ENCODE results near the gene PHACTR3.
"Not testable (repeated sequence)": the region's sequence is repeated elsewhere in the genome, so short reads cannot be mapped to it uniquely, and the experiment has no call there.

Gene PHACTR3

DNA sequence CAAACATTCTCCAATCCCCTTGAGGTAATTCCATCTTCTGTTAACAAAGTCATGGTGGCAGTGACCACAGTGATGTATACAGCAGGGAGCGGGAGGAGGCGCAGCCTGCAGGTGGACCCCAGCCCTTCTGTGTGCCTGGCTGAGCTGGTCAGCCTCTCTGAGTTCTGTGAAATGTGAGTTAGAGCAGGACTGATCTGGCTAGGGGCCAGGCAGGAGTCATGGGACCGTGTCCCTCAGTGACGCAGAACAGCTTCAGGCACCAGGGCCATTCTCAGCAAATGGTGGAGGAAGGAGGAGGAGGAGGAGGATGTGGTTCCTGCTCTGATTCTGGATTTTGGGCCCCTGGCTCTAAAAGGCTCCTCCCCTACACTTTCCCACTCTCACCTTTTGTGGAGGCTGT is 6.9 kb downstream of the PHACTR3 start:
- WGBS, result 91% methylated on average over 4 of the region's 4 CpGs
- Histone ChIP-seq H3K36me3 (ENCODE audit: insufficient read depth, low read length) (no peaks in the 10 kb centered on the region), H3K9me3 (ENCODE audit: insufficient read depth, low read depth, low read length) (peaks cover 15% of the 10 kb centered on the region; the same call in 1 of the 2 replicates), H3K9ac (ENCODE audit: low read depth, low read length) (no peak overlapping the region), H3K27ac (ENCODE audit: low read depth, low read length) (no peak overlapping the region), H3K4me3 (ENCODE audit: low read length) (no peak overlapping the region), H3K4me1 (ENCODE audit: insufficient read depth, low read length) (no peaks in the 10 kb centered on the region), H3K27me3 (ENCODE audit: insufficient read depth, low read length) (peaks cover 31% of the 10 kb centered on the region)

DNA sequence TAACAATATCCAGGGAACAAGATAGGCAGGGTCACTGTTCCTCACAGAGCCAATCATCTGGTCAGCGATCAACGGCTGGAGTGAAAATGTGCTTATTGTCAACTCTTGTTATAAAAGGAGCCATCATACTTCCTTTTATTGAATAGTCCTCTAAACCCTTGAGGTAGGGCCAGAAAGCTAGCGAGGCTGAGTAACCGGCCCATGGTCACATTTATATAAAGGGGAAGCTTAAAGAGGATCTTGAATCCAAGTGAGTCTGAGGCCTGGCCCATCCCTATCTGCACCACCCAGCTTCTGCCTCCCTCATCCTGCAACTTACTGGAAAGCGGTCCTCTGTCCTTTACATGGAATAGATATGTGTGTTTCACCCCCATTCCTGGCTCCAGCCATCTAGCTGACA is 9.5 kb downstream of the PHACTR3 start:
- H3K9me3 ChIP-seq (ENCODE audit: insufficient read depth, low read depth, low read length), result peaks cover 34% of the 10 kb centered on the region
- no peaks in the 10 kb centered on the region for H3K36me3 ChIP-seq (ENCODE audit: insufficient read depth, low read length)
- H3K4me3 ChIP-seq (ENCODE audit: low read length), result no peak overlapping the region
- 89% methylated on average over 5 of the region's 5 CpGs for WGBS
- no peaks in the 10 kb centered on the region for H3K4me1 ChIP-seq (ENCODE audit: insufficient read depth, low read length)
- no peak overlapping the region for H3K9ac ChIP-seq (ENCODE audit: low read depth, low read length)
- no peak overlapping the region for H3K27ac ChIP-seq (ENCODE audit: low read depth, low read length)
- H3K27me3 ChIP-seq (ENCODE audit: insufficient read depth, low read length), result peaks cover 6% of the 10 kb centered on the region; the same call in 1 of the 2 replicates

DNA sequence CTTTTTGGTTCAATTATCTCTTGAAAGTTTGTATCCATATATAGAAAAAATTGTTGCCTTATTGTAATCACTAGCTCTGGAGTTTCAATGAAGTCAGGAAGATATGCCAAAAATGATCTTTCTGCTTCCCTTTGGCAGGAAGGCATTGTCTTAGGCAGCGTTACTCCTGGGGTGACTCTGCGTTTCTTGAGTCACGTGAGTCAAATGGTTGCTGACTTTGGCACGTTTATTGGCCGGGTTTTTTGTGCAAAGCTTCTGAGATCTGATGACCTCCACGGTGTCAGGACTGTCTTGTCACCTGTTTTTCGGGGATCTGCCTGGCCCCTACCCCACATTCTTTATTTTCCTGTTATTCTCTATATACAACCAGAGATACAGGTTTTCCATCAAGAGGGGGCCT is 10.4 kb downstream of the PHACTR3 start:
- H3K36me3 ChIP-seq (ENCODE audit: insufficient read depth, low read length), result no peaks in the 10 kb centered on the region
- no peak overlapping the region for H3K4me3 ChIP-seq (ENCODE audit: low read length)
- no peak overlapping the region for H3K9ac ChIP-seq (ENCODE audit: low read depth, low read length)
- H3K9me3 ChIP-seq (ENCODE audit: insufficient read depth, low read depth, low read length), result peaks cover 43% of the 10 kb centered on the region
- peaks cover 3% of the 10 kb centered on the region; the same call in 1 of the 2 replicates for H3K27me3 ChIP-seq (ENCODE audit: insufficient read depth, low read length)
- H3K4me1 ChIP-seq (ENCODE audit: insufficient read depth, low read length), result no peaks in the 10 kb centered on the region
- WGBS, result 83% methylated on average over 7 of the region's 7 CpGs
- H3K27ac ChIP-seq (ENCODE audit: low read depth, low read length), result no peak overlapping the region

DNA sequence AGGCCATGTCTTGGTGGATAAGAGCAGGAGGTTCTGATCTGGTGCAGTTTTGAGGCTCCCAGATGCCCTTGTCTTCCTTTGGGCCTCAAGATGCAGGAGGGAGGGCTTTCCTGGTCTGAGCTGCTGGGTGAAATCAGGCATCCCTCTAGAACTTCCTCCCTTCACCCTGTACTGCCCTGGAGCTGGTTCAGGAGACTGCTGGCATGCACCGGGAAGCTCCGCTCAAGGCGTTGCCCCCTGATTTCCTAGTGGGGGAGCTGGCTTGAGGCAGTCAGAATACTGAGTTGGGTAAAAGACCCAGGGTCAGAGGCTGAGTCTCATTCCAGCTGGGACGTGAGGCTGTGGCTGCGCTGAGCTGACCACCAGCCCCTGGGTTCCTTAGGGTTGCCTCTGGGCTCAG is 12.0 kb downstream of the PHACTR3 start:
- Histone ChIP-seq H3K9ac (ENCODE audit: low read depth, low read length) (no peak overlapping the region), H3K36me3 (ENCODE audit: insufficient read depth, low read length) (no peaks in the 10 kb centered on the region), H3K27ac (ENCODE audit: low read depth, low read length) (no peak overlapping the region), H3K4me3 (ENCODE audit: low read length) (no peak overlapping the region), H3K4me1 (ENCODE audit: insufficient read depth, low read length) (no peaks in the 10 kb centered on the region), H3K9me3 (ENCODE audit: insufficient read depth, low read depth, low read length) (peaks cover 49% of the 10 kb centered on the region), H3K27me3 (ENCODE audit: insufficient read depth, low read length) (no peaks in the 10 kb centered on the region; the same call in 1 of the 2 replicates)
- 85% methylated on average over 5 of the region's 5 CpGs for WGBS

DNA sequence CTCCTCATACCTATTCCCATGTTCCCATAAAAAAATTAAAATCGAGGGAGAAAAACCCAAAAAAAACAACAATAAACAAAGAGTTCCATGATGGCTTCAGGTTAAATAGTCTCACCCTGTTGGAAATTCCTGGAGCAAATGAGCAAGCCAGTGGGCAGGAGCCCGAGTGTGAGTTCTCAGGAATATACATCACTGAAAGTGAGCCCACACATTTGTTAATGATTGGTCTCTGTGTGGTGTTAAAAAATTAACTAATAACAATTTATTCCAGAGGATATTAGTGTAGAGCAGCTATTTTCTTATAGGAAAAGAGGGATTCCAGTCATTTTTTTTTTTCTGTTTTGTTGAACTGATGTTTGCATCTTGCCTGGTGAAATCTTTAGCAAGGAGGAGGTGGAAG is 12.9 kb downstream of the PHACTR3 start:
- H3K36me3 ChIP-seq (ENCODE audit: insufficient read depth, low read length), result no peaks in the 10 kb centered on the region
- H3K4me1 ChIP-seq (ENCODE audit: insufficient read depth, low read length), result no peaks in the 10 kb centered on the region
- WGBS, result 80% methylated on average over 2 of the region's 2 CpGs
- no peaks in the 10 kb centered on the region; the same call in 1 of the 2 replicates for H3K27me3 ChIP-seq (ENCODE audit: insufficient read depth, low read length)
- no peak overlapping the region for H3K4me3 ChIP-seq (ENCODE audit: low read length)
- no peak overlapping the region for H3K27ac ChIP-seq (ENCODE audit: low read depth, low read length)
- no peak overlapping the region for H3K9ac ChIP-seq (ENCODE audit: low read depth, low read length)
- peaks cover 56% of the 10 kb centered on the region for H3K9me3 ChIP-seq (ENCODE audit: insufficient read depth, low read depth, low read length)

DNA sequence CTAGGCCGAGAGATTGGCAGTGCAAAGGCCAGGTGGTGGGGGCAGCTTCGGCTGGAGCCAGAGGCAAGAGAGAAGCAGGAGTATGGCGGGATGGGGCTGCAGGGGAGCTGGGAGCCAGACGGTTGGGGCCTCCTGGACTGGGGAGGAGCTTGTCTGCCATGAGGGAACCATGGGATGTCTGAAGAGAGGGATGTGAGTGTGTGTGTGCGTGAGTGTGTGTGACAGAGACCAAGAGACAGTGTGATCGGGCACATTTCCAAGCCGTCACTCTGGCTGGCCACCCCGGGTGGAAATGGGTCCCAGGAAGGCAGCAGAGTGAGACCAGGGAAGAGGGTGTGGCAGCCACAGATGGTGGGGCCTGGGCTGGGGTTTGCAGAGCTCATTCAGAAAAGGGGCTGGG is 13.8 kb downstream of the PHACTR3 start:
- no peaks in the 10 kb centered on the region for H3K36me3 ChIP-seq (ENCODE audit: insufficient read depth, low read length)
- WGBS, result 82% methylated on average over 8 of the region's 8 CpGs
- H3K27me3 ChIP-seq (ENCODE audit: insufficient read depth, low read length), result no peaks in the 10 kb centered on the region; the same call in 1 of the 2 replicates
- H3K9me3 ChIP-seq (ENCODE audit: insufficient read depth, low read depth, low read length), result peaks cover 61% of the 10 kb centered on the region
- H3K9ac ChIP-seq (ENCODE audit: low read depth, low read length), result no peak overlapping the region
- no peak overlapping the region for H3K4me3 ChIP-seq (ENCODE audit: low read length)
- H3K4me1 ChIP-seq (ENCODE audit: insufficient read depth, low read length), result no peaks in the 10 kb centered on the region
- no peak overlapping the region for H3K27ac ChIP-seq (ENCODE audit: low read depth, low read length)

DNA sequence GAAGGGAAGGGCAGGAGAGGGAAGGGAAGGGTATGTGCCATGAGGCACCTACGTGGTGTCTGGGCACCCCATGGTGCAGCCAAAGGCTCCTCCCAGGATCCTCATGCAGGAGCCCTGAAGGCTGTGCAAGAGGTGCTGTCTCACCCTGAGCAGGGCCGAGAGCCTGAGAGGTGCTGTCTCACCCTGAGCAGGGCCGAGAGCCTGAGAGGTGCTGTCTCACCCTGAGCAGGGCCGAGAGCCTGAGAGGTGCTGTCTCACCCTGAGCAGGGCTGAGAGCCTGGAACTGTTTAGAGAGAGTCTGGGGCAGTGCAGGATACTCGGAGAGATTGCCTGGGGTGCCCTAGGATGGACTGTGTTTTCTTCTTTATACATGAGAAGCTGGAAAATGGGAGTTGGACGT is 14.2 kb downstream of the PHACTR3 start:
- not testable (repeated sequence) for H3K27me3 ChIP-seq (ENCODE audit: insufficient read depth, low read length); H3K27ac ChIP-seq (ENCODE audit: low read depth, low read length); H3K36me3 ChIP-seq (ENCODE audit: insufficient read depth, low read length); H3K9ac ChIP-seq (ENCODE audit: low read depth, low read length); H3K4me3 ChIP-seq (ENCODE audit: low read length); H3K4me1 ChIP-seq (ENCODE audit: insufficient read depth, low read length)
- peaks cover 63% of the 10 kb centered on the region for H3K9me3 ChIP-seq (ENCODE audit: insufficient read depth, low read depth, low read length)
- 75% methylated on average over 6 of the region's 6 CpGs for WGBS

DNA sequence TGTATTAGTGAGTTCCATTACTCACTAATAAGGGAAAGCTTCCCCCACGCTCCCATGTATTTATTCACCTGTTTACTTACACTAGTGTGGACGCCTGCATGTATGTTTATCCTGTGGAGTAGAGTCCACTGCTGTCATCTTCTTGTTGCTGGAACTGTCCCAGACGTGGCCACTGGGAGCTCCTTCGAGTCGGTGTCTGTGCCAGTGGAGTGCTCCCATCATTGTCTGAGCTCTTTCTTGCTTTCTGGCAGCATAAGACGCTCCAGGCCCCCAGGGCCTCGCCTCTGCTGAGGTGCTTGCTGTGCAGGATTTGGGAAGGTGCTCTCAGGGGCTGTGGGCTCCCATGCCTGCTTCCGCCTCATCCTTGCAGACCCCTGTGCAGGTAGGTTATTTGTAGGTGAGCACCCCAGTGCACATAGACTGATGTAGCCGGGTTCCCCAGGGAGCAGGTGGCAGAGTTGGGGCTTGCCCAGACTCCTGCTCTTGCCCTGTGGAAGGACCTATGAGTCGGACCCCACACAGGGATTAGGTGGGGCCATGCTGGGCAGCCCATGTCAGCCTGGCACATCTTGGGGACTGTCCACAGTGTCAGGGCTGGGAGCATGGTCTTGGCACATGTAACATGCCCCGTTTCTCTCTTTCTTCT is 16.6 kb downstream of the PHACTR3 start:
- H3K4me3 ChIP-seq (ENCODE audit: low read length), result no peak overlapping the region
- WGBS, result 71% methylated on average over 11 of the region's 11 CpGs
- H3K9me3 ChIP-seq (ENCODE audit: insufficient read depth, low read depth, low read length), result peaks cover 74% of the 10 kb centered on the region
- H3K27me3 ChIP-seq (ENCODE audit: insufficient read depth, low read length), result no peaks in the 10 kb centered on the region; the same call in 1 of the 2 replicates
- no peaks in the 10 kb centered on the region for H3K36me3 ChIP-seq (ENCODE audit: insufficient read depth, low read length)
- H3K9ac ChIP-seq (ENCODE audit: low read depth, low read length), result no peak overlapping the region
- no peaks in the 10 kb centered on the region for H3K4me1 ChIP-seq (ENCODE audit: insufficient read depth, low read length)
- H3K27ac ChIP-seq (ENCODE audit: low read depth, low read length), result no peak overlapping the region

DNA sequence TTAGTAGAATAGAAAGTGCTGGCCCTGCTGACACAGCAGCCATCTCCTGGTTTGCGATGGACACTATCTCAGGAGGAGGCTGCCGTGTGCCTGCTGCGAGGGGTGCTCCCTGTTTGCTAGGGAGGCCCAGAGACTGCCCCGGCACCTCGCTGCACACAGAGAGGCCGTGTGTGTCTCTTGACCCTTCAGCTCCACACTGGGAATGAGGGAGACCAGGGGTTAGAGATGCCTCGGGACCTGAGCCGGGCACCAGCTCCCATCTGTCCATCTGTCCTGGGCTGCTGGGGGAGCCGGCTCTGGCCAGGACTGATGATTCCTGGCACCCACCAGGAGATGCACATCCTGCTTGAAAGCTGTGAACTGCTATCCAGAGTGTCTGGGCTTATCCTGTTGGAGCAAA is 18.2 kb downstream of the PHACTR3 start:
- Histone ChIP-seq H3K4me1 (ENCODE audit: insufficient read depth, low read length) (no peaks in the 10 kb centered on the region), H3K36me3 (ENCODE audit: insufficient read depth, low read length) (no peaks in the 10 kb centered on the region), H3K9me3 (ENCODE audit: insufficient read depth, low read depth, low read length) (peaks cover 80% of the 10 kb centered on the region), H3K27ac (ENCODE audit: low read depth, low read length) (no peak overlapping the region), H3K9ac (ENCODE audit: low read depth, low read length) (no peak overlapping the region), H3K4me3 (ENCODE audit: low read length) (no peak overlapping the region), H3K27me3 (ENCODE audit: insufficient read depth, low read length) (no peaks in the 10 kb centered on the region; the same call in 1 of the 2 replicates)
- WGBS, result 90% methylated on average over 9 of the region's 9 CpGs

DNA sequence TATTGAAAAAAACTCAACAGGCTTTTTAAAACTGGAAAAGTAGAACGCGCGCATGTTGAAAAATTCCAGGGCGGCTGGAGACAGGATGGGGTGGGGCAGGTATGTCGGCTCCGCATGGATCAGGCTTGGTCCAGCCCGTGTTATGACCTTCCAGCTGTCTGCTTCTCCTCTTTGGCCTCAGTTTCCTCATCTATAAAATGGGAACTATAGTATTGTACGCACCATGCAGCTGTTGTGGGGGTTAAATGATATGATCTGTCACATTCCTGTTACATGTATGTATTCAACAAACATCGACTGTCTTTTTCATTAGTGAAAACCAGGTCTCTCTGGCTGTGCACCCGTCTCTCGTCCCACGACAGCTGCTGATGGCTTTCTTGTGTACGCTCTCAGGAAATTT is 18.8 kb downstream of the PHACTR3 start:
- H3K27ac ChIP-seq (ENCODE audit: low read depth, low read length), result no peak overlapping the region
- no peaks in the 10 kb centered on the region for H3K4me1 ChIP-seq (ENCODE audit: insufficient read depth, low read length)
- no peak overlapping the region for H3K9ac ChIP-seq (ENCODE audit: low read depth, low read length)
- H3K27me3 ChIP-seq (ENCODE audit: insufficient read depth, low read length), result no peaks in the 10 kb centered on the region; the same call in 1 of the 2 replicates
- H3K36me3 ChIP-seq (ENCODE audit: insufficient read depth, low read length), result no peaks in the 10 kb centered on the region
- H3K9me3 ChIP-seq (ENCODE audit: insufficient read depth, low read depth, low read length), result peaks cover 80% of the 10 kb centered on the region
- WGBS, result 88% methylated on average over 13 of the region's 13 CpGs
- H3K4me3 ChIP-seq (ENCODE audit: low read length), result no peak overlapping the region

DNA sequence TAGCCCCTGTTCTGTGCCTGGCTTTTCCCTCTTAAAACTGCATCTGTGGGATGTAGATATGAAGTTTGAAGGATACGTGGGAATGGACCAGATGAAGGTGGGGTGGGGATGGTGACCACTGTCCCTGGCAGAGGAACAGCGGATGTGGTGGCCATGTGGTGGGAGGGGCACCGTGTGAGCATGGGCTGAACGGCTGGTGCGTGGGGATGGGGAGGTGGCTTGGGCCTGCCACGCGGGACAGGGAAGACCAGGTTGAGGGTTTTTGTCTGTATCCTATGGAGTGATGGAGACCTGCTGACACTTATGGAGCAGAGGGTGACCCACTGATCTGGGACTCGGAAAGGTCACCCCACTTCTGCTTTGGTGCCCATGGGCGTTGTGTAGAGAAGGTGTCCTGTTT is 19.2 kb downstream of the PHACTR3 start:
- no peaks in the 10 kb centered on the region; the same call in 1 of the 2 replicates for H3K27me3 ChIP-seq (ENCODE audit: insufficient read depth, low read length)
- H3K4me1 ChIP-seq (ENCODE audit: insufficient read depth, low read length), result no peaks in the 10 kb centered on the region

DNA sequence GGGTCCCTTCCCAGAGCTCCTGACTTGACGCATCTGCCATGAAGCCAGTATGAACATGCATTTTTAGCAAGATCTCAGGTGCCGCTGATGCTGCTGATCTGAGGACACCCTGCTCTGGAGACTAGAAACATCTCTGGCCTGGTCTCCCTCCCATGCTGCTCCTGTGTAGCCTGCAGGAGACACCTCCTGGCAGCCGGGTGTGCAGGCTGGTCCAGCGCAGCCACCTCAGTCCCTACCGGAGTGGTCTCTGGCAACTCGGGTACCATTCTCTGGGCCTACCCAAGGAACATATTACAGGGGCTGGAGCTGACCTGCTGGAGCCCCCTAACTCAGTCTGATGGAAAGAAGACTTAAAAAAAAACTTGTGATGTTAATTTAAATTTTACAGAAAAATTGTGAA is 20.1 kb downstream of the PHACTR3 start:
- H3K9ac ChIP-seq (ENCODE audit: low read depth, low read length), result no peak overlapping the region
- H3K4me3 ChIP-seq (ENCODE audit: low read length), result no peak overlapping the region
- H3K27me3 ChIP-seq (ENCODE audit: insufficient read depth, low read length), result no peaks in the 10 kb centered on the region; the same call in 1 of the 2 replicates
- no peaks in the 10 kb centered on the region for H3K4me1 ChIP-seq (ENCODE audit: insufficient read depth, low read length)
- peaks cover 79% of the 10 kb centered on the region for H3K9me3 ChIP-seq (ENCODE audit: insufficient read depth, low read depth, low read length)
- no peak overlapping the region for H3K27ac ChIP-seq (ENCODE audit: low read depth, low read length)
- H3K36me3 ChIP-seq (ENCODE audit: insufficient read depth, low read length), result no peaks in the 10 kb centered on the region
- 84% methylated on average over 6 of the region's 6 CpGs for WGBS

More for the DNA sequence above, 19.2 kb downstream of the PHACTR3 start:
- WGBS, result 89% methylated on average over 9 of the region's 9 CpGs
- Histone ChIP-seq H3K9me3 (ENCODE audit: insufficient read depth, low read depth, low read length) (peaks cover 80% of the 10 kb centered on the region), H3K27ac (ENCODE audit: low read depth, low read length) (no peak overlapping the region), H3K9ac (ENCODE audit: low read depth, low read length) (no peak overlapping the region), H3K4me3 (ENCODE audit: low read length) (no peak overlapping the region), H3K36me3 (ENCODE audit: insufficient read depth, low read length) (no peaks in the 10 kb centered on the region)
